ENCODE results near the gene HHIPL2. TPM values are rescaled to one million over a fixed set of nuclear protein-coding genes. Genes with fewer than 3 reads are reported as not detected.

The HHIPL2 gene
- total RNA-seq, result under 1 TPM in 1 of 2 donors, not detected in 1; under 0.01 TPM

GRCh38 chr1:222547944-222548671, at the start of gene HHIPL2:
HHIPL2 (minus strand) TSS chr1:222548104; CDS start chr1:222548044, 60 bp downstream.

GRCh38 chr1:222589462-222590302, 41.8 kb upstream of the HHIPL2 start, which contains the start of gene TAF1A:
TAF1A (minus strand) TSS chr1:222589933.

Small RNAs within 50 kb of the gene (small RNA-seq; reads per million reads assigned to genes)
- 0 reads per million in 2 donors for gene RNU6-791P

Other genes with a start within 250 kb of the HHIPL2 start
- gene TAF1A, start 41.8 kb upstream of the HHIPL2 start, total RNA-seq, result 10 to 100 TPM in 1 of 2 donors, 1 to 10 TPM in 1; 7.2 to 15.0 TPM
- gene MIA3, start 70.0 kb upstream of the HHIPL2 start, total RNA-seq, result 10 to 100 TPM; 39.3 to 41.6 TPM
- 10 to 100 TPM; 27.9 to 44.6 TPM for gene AIDA, start 164.4 kb upstream of the HHIPL2 start, total RNA-seq
- 10 to 100 TPM; 56.6 to 62.6 TPM for gene BROX, start 164.5 kb upstream of the HHIPL2 start, total RNA-seq
- gene FAM177B, start 189.1 kb upstream of the HHIPL2 start, total RNA-seq, result under 1 TPM in 1 of 2 donors, not detected in 1; under 0.01 TPM